SU-DHL-6 (cell line): Measurements from ENCODE around the gene FIS1.
A peak's percentile ranks its signal among the peaks of the same experiment; 100 is the strongest.

Experiments used
- H2AFZ ChIP-seq: fragments of 200-600 bp; sonication (generic); 2 replicates; pipeline ENCODE4 v1.6.1; 2014; ENCODE audit warnings: low read depth, mild to moderate bottlenecking, moderate library complexity, mixed read lengths, antibody characterized with exemption, low read length; ENCODE audit not compliant: severe bottlenecking
- H3F3A ChIP-seq: fragments of 200-600 bp; shearing (Covaris generic); 2 replicates; pipeline ENCODE4 v1.6.0; 2016; ENCODE audit warnings: antibody characterized with exemption, mild to moderate bottlenecking; ENCODE audit not compliant: insufficient read depth
- H3K27ac ChIP-seq: fragments of 200-600 bp; sonication (generic); 2 replicates; pipeline ENCODE4 v1.5.1; 2016; ENCODE audit warnings: low read depth, mild to moderate bottlenecking, low read length, moderate library complexity, mixed read lengths
- H3K27me3 ChIP-seq: fragments of 200-600 bp; sonication (generic), shearing (Covaris generic); 2 replicates; pipeline ENCODE4 v1.6.0; 2014; ENCODE audit warnings: mild to moderate bottlenecking, low read length
- H3K36me3 ChIP-seq: fragments of 200-600 bp; sonication (generic); 2 replicates; pipeline ENCODE4 v1.6.1; 2014; ENCODE audit warnings: mild to moderate bottlenecking, low read length, mixed read lengths
- H3K4me2 ChIP-seq: fragments of 300-600, 200-600 bp; shearing (Covaris generic), sonication (generic); 2 replicates; pipeline ENCODE4 v1.6.0; 2014; ENCODE audit warnings: low read length, low read depth, mild to moderate bottlenecking; ENCODE audit not compliant: poor library complexity, severe bottlenecking
- H3K4me3 ChIP-seq: fragments of 200-600 bp; sonication (generic); 2 replicates; pipeline ENCODE4 v1.5.1; 2014; ENCODE audit warnings: antibody characterized with exemption, low read length, mild to moderate bottlenecking, mixed read lengths; ENCODE audit not compliant: insufficient read depth, poor library complexity, severe bottlenecking
- H3K79me2 ChIP-seq: fragments of 200-600 bp; sonication (generic); 2 replicates; pipeline ENCODE4 v1.6.1; 2014; ENCODE audit warnings: mild to moderate bottlenecking, low read length, moderate library complexity; ENCODE audit not compliant: insufficient read depth
- H3K9ac ChIP-seq: fragments of 200-600 bp; sonication (generic); 2 replicates; pipeline ENCODE4 v1.7.0; 2014; ENCODE audit warnings: mild to moderate bottlenecking, low read length
- H3K9me2 ChIP-seq: fragments of 200-600 bp; sonication (generic); replicated peaks from 2 replicates; pipeline ENCODE4 v1.6.1; 2014; ENCODE audit warnings: low read length; ENCODE audit not compliant: insufficient read depth
- H3K9me3 ChIP-seq: fragments of 200-600 bp; sonication (generic); 2 replicates; pipeline ENCODE4 v1.6.1; 2014; ENCODE audit warnings: low read length, mixed read lengths; ENCODE audit not compliant: insufficient read depth
- H4K20me1 ChIP-seq: fragments of 200-600 bp; sonication (generic); 2 replicates; pipeline ENCODE4 v1.6.1; 2014; ENCODE audit warnings: low read depth, mild to moderate bottlenecking, antibody characterized with exemption, low read length, moderate library complexity, mixed read lengths
- EZH2phosphoT487 ChIP-seq: fragments of 200-600 bp; sonication (generic), shearing (Covaris generic); conservative IDR thresholded peaks from 2 replicates; pipeline ENCODE4 v1.6.1; 2018; ENCODE audit warnings: mild to moderate bottlenecking, antibody characterized with exemption, low read length, moderate library complexity, mixed read lengths
- TF ChIP-seq, protein P1 (sequence below): fragments of 200-600 bp; sonication (generic); IDR thresholded peaks from one replicate; pipeline ENCODE4 v1.5.1; 2017; ENCODE audit warnings: antibody characterized with exemption, mild to moderate bottlenecking, low read length, moderate library complexity; ENCODE audit not compliant: insufficient read depth, poor library complexity, severe bottlenecking

The FIS1 gene

DNA sequence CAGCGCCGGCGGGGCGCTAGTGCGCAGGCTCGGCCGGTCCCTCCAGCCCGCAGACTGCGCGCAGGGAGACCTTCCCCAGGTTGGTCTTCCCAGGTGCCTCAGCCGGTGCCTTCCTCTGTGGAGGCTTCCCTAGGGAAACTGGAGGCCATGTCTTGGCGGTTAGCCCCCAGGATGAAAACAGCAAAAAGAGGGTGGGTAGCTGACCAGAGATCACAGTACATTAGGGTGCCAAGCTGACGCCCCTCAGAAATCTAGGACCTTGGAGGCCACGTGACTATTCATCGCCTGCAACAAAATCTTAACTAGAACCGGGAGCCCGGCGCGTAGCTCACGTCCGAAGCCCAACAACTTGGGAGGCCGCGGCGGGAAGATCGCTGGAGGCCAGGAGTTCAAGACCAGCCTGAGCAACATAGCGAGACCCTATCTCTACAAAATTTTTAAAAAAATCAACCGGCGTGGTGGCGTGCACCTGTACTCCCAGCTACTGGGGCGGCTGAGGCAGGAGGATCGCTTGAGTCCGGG is 327 bp upstream of the FIS1 start:
- H3F3A ChIP-seq = peaks cover 7% of the 10 kb centered on the region
- no peaks in the 10 kb centered on the region for H3K9me3 ChIP-seq
- H3K36me3 ChIP-seq = peaks cover 4% of the 10 kb centered on the region; the same call in 1 of the 2 replicates
- H3K9me2 ChIP-seq = no peaks in the 10 kb centered on the region
- H3K4me2 ChIP-seq = peak overlapping the region; percentile 85
- H3K4me3 ChIP-seq = peak overlapping the region; percentile 93
- H3K9ac ChIP-seq = peak overlapping the region; percentile 83
- no peak for TF ChIP-seq EZH2phosphoT487
- TF ChIP-seq, protein P1, sequence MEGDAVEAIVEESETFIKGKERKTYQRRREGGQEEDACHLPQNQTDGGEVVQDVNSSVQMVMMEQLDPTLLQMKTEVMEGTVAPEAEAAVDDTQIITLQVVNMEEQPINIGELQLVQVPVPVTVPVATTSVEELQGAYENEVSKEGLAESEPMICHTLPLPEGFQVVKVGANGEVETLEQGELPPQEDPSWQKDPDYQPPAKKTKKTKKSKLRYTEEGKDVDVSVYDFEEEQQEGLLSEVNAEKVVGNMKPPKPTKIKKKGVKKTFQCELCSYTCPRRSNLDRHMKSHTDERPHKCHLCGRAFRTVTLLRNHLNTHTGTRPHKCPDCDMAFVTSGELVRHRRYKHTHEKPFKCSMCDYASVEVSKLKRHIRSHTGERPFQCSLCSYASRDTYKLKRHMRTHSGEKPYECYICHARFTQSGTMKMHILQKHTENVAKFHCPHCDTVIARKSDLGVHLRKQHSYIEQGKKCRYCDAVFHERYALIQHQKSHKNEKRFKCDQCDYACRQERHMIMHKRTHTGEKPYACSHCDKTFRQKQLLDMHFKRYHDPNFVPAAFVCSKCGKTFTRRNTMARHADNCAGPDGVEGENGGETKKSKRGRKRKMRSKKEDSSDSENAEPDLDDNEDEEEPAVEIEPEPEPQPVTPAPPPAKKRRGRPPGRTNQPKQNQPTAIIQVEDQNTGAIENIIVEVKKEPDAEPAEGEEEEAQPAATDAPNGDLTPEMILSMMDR = no peak
- H3K27ac ChIP-seq = no peak overlapping the region
- no peaks in the 10 kb centered on the region for H3K27me3 ChIP-seq
- H4K20me1 ChIP-seq = no peaks in the 10 kb centered on the region; the same call in 1 of the 2 replicates
- H3K79me2 ChIP-seq = peaks cover 62% of the 10 kb centered on the region
- peak overlapping the region; percentile 52 for H2AFZ ChIP-seq

- H3K79me2 ChIP-seq = peaks cover 49% of the 10 kb centered on the region
- H3F3A ChIP-seq = peaks cover 7% of the 10 kb centered on the region
- no peak for TF ChIP-seq EZH2phosphoT487
- TF ChIP-seq, protein P1 = no peak
- no peaks in the 10 kb centered on the region for H3K27me3 ChIP-seq
- H3K4me3 ChIP-seq = peak overlapping the region; percentile 93
- H4K20me1 ChIP-seq = no peaks in the 10 kb centered on the region; the same call in 1 of the 2 replicates
- H3K9me3 ChIP-seq = no peaks in the 10 kb centered on the region
- peak overlapping the region; percentile 85 for H3K4me2 ChIP-seq
- H3K9ac ChIP-seq = peak overlapping the region; percentile 83
- H3K36me3 ChIP-seq = 0 out of 2 replicates have a peak, but pooled peaks cover 4% of the 10 kb centered on the region
- peak overlapping the region; percentile 58 for H2AFZ ChIP-seq
- no peak overlapping the region for H3K27ac ChIP-seq
- H3K9me2 ChIP-seq = no peaks in the 10 kb centered on the region
Measured at GRCh38 chr7:101243646-101244374, 1.1 kb downstream of the FIS1 start.

DNA sequence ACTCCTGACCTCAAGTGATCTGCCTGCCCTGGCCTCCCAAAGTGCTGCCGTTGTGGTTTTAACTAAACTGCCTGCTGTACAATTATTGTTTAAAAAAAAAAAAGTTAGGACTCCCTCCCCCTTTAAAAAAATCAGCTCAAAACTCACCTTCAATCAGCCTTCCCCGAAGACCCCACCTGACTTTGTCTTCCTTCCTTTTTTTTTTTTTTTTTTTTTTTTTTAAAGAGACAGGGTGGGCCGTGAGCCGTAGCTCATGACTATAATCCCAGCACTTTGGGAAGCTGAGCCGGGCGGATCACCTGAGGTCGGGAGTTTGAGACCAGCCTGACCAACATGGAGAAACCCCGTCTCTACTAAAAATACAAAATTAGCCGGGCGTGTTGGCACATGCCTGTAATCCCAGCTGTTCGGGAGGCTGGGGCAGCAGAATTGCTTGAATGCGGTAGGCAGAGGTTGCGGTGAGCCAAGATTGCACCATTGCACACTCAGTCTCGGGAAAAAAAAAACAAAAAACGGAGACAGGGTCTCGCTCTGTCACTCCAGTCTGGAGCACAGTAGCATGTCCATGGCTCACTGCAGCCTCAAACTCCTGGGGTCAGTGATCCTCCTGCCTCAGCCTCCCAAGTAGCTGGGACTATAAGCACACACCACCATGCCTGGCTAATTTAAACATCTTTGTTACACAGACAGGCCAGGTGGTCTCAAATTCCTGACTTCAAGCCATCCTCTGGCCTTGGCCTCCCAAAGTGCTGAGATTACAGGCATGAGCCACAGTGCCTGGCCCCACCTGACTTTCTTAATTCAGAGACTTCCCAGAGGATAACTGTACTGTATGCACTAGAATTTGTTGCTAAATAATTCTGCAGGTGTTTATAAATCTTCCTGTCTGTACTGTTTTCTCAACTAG is 3.2 kb downstream of the FIS1 start:
- Histone ChIP-seq H3K9me2 (no peaks in the 10 kb centered on the region), H4K20me1 (no peaks in the 10 kb centered on the region; the same call in 1 of the 2 replicates), H3K79me2 (peaks cover 41% of the 10 kb centered on the region), H3K27me3 (no peaks in the 10 kb centered on the region), H3K4me3 (no peak overlapping the region), H3K9ac (no peak overlapping the region), H3K36me3 (0 out of 2 replicates have a peak, but pooled peaks cover 4% of the 10 kb centered on the region), H3F3A (peaks cover 7% of the 10 kb centered on the region), H2AFZ (no peak overlapping the region), H3K27ac (no peak overlapping the region), H3K9me3 (no peaks in the 10 kb centered on the region), H3K4me2 (no peak overlapping the region)
- TF ChIP-seq, protein P1 = no peak
- TF ChIP-seq EZH2phosphoT487 = no peak
